ENCODE measurements around the gene EFNA2. TPM values are rescaled to one million over a fixed set of nuclear protein-coding genes. Genes with fewer than 3 reads are reported as not detected.

EFNA2 gene
- total and polyA plus RNA-seq, 2 of the 4 experiments (the other 2 are of a cell fraction) = not detected

- no peak overlapping the region for H4K8ac ChIP-seq (ENCODE audit: low read depth in 2 of 2, low read length in 2 of 2)
- peak overlapping the region; percentile 28; the same call in 1 of the 2 replicates for H3K27ac ChIP-seq (ENCODE audit: insufficient read depth, low read length)
- peaks cover 44% of the 10 kb centered on the region for H3K4me1 ChIP-seq (ENCODE audit: control insufficient read depth, insufficient read depth, low read length)
- in situ Hi-C loops (cut with MboI; ENCODE audit: low sequenced_read_pairs) = no loop called here
- no peak for ATAC-seq (ENCODE audit: low read depth)
- no peak overlapping the region for H3K9ac ChIP-seq (ENCODE audit: low read depth, low read length)
- peak overlapping the region; percentile 98 for H2AK9ac ChIP-seq (replicated peaks; ENCODE audit: low read depth, low read length, poor library complexity)
- peaks cover 19% of the 10 kb centered on the region for H3K36me3 ChIP-seq (ENCODE audit: control insufficient read depth, insufficient read depth, low read length)
- H4K91ac ChIP-seq (ENCODE audit: insufficient read depth, low read depth, low read length) = peak overlapping the region; percentile 8; the same call in 1 of the 2 replicates
- ChIA-PET POLR2A (ENCODE audit: unreplicated experiment) (no interaction called here), CTCF (interaction anchor here (2.2 to 3.5 kb wide), 2 partner anchors 14 to 24 kb away, joined by 11 to 64 read pairs; no protein-coding TSS in a partner anchor)
- H2BK120ac ChIP-seq (ENCODE audit: low read depth, low read length) = 0 out of 2 replicates have a peak overlapping the region, but pooled peaks have one; percentile 57
- peak overlapping the region; percentile 68; the same call in 1 of the 2 replicates for H3K23ac ChIP-seq (ENCODE audit: low read depth, low read length)
- H2BK20ac ChIP-seq (ENCODE audit: low read depth, low read length) = no peak overlapping the region; the same call in 1 of the 2 replicates
- no peaks in the 10 kb centered on the region for H3K9me3 ChIP-seq (ENCODE audit: control insufficient read depth, insufficient read depth, low read length)
- peak overlapping the region; percentile 90 for H2AFZ ChIP-seq (replicated peaks; ENCODE audit: low read length, poor library complexity)
- WGBS, 2 experiments (ENCODE audit: extremely low coverage in 2 of 2, insufficient read length in 1 of 2) = 47% methylated on average over 3 of the region's 35 CpGs; no CpG with 5 or more reads in 1 of the 2 experiments
- peak overlapping the region; percentile 85 for H3K4me2 ChIP-seq (ENCODE audit: low read depth, low read length)
- H3K56ac ChIP-seq (ENCODE audit: extremely low read depth, insufficient read depth, low read length) = no peak overlapping the region
- TF ChIP-seq MXI1 (IDR thresholded peaks at IDR 0.05; ENCODE audit: borderline replicate concordance, low read depth, low read length) = no peak
- TF ChIP-seq MAZ (IDR thresholded peaks at IDR 0.05; ENCODE audit: borderline replicate concordance, low read depth, low read length) = peak; percentile 66; the same call in 1 of the 2 replicates
- TF ChIP-seq BHLHE40 (IDR thresholded peaks at IDR 0.05; ENCODE audit: low read depth, low read length) = 0 out of 2 replicates have a peak, but pooled peaks have one; percentile 14
- TF ChIP-seq, protein P1, sequence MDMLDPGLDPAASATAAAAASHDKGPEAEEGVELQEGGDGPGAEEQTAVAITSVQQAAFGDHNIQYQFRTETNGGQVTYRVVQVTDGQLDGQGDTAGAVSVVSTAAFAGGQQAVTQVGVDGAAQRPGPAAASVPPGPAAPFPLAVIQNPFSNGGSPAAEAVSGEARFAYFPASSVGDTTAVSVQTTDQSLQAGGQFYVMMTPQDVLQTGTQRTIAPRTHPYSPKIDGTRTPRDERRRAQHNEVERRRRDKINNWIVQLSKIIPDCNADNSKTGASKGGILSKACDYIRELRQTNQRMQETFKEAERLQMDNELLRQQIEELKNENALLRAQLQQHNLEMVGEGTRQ (IDR thresholded peaks at IDR 0.05; ENCODE audit: low read depth, low read length) = no peak
- peak; percentile 41 for TF ChIP-seq FOS (IDR thresholded peaks at IDR 0.05; ENCODE audit: low read depth, low read length)
- TF ChIP-seq RAD21 (IDR thresholded peaks at IDR 0.05; ENCODE audit: low read length) = no peak
- peak; percentile 85 for TF ChIP-seq CEBPB (IDR thresholded peaks at IDR 0.05; ENCODE audit: low read depth, low read length)
- dilution Hi-C loops (cut with HindIII; ENCODE audit: low sequenced_read_pairs, unreplicated experiment) = no loop called here
- DNase-seq = peak; percentile 60
- peaks cover 5 to 63% of the 10 kb centered on the region in 2 experiments; a peak in 3 of 4 replicates for H3K79me1 ChIP-seq (ENCODE audit: low read depth in 1 of 2, low read length in 2 of 2)
- BruUV-seq (replicated peaks) = no TSS peak
- peaks cover 8% of the 10 kb centered on the region for H3K9me1 ChIP-seq (ENCODE audit: insufficient read depth, low read length)
- peak overlapping the region; percentile 6 for H2BK5ac ChIP-seq (ENCODE audit: low read depth, low read length, poor library complexity, severe bottlenecking)
- no peak overlapping the region for H3K18ac ChIP-seq (ENCODE audit: low read depth, low read length)
- H3K4me3 ChIP-seq (ENCODE audit: insufficient read depth, low read depth, low read length) = 0 out of 2 replicates have a peak overlapping the region, but pooled peaks have one; percentile 61
- H4K5ac ChIP-seq (ENCODE audit: low read depth, low read length) = no peak overlapping the region
- intact Hi-C loops (cut with micrococcal nuclease) = loop anchor here (2.0 kb wide), 1 partner anchor 47 kb away; no protein-coding TSS in a partner anchor
- no peaks in the 10 kb centered on the region for H3K27me3 ChIP-seq (ENCODE audit: control insufficient read depth, insufficient read depth, low read length)
- 0 out of 2 replicates have a peak overlapping the region, but pooled peaks have one; percentile 27 for H3K14ac ChIP-seq (replicated peaks; ENCODE audit: low read depth, low read length)
- peak overlapping the region; percentile 47 for H3K4ac ChIP-seq (ENCODE audit: low read depth, low read length)
- peaks cover 46% of the 10 kb centered on the region for H4K20me1 ChIP-seq (ENCODE audit: insufficient read depth, low read length)
- H2AK5ac ChIP-seq (ENCODE audit: low read depth, low read length) = peak overlapping the region; percentile 87
- H2BK15ac ChIP-seq (ENCODE audit: low read depth, low read length) = no peak overlapping the region
These were observed 18.0 kb upstream of the EFNA2 start for GRCh38 chr19:1267477-1268225.

Data from IMR-90 (cell line).